Mammary epithelial cell (primary cell): ENCODE data around the gene RNF223.

Experiments used
- CTCF ChIP-seq, 2 donors: IDR thresholded peaks in 1 of 2; conservative IDR thresholded peaks in 1 of 2; 2 replicates each; pipeline ENCODE4 v1.5.1; 2011 to 2012; ENCODE audit warnings: inconsistent platforms in 2 of 2, low read length in 2 of 2, mild to moderate bottlenecking in 2 of 2, control low read depth in 1 of 2, low read depth in 1 of 2; ENCODE audit not compliant: insufficient read depth in 1 of 2; ENCODE audit errors: extremely low read depth in 1 of 2
- EZH2 ChIP-seq: IDR thresholded peaks from 2 replicates; pipeline ENCODE4 v1.6.1; 2012; ENCODE audit warnings: low read length, inconsistent platforms, borderline replicate concordance

GRCh38 chr1:1116701-1117468 lies 42.8 kb upstream of the RNF223 start:
- TF ChIP-seq CTCF (conservative IDR thresholded peaks at IDR 0.05 in 1 of 2, IDR thresholded peaks at IDR 0.05 in 1 of 2; ENCODE audit: extremely low read depth in 1 of 2, insufficient read depth in 1 of 2, low read depth in 1 of 2, low read length in 2 of 2) = no peak
- no peak for TF ChIP-seq EZH2
